ENCODE data around the gene CHRM4. TPM values are rescaled to one million over a fixed set of nuclear protein-coding genes. Genes with fewer than 3 reads are reported as not detected.

The CHRM4 gene
- total and polyA plus RNA-seq, 2 of the 13 experiments (the other 11 are each of a cell fraction or from before 2014, with no cell fraction given), result 0.13 to 0.21 TPM

DNA sequence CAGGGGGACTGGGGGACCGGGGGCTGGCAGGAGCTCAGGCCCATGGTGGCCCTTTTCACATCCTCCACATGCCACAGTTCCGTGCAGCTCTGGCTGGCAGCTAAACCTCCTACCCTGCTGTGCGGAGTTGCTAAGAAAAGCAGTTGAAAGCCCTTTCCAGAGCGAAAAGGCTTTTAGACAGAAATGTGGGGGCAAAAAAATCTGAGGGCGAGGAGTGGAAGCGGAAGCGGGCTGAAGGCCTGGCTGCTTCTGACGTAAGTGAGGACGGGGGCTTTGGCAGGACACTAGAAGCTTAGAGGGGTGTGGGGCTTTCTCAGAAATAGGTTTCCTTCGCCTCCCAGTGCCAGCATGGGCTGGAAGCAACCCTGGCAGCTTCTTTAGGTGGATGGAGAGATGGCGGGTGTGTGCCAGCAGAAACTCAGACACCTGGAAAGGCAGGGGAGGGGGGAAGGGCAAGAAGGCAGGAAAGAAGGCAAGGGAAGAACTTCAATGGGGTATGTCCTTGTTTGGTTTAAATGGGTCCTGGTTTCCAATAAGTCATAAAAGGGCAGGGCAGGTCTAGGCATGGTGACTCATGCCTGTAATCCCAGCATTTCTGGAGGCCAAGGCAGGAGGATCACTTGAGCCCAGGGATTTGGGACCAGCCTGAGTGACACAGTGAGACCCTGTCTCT, 55.5 kb downstream of the CHRM4 start:
- in situ Hi-C loops (cut with HindIII; ENCODE audit: extremely low pct_ligation_motif_present, low pct_unique_long_range_greater_than_20kb) (no loop called here), intact Hi-C loops (cut with micrococcal nuclease; ENCODE audit: unreplicated experiment) (no loop called here)
- Histone ChIP-seq H3K4me2 (ENCODE audit: low read depth, low read length) (no peak overlapping the region), H3K79me2 (ENCODE audit: insufficient read depth, low read length) (no peaks in the 10 kb centered on the region), H4K20me1 (ENCODE audit: insufficient read depth, low read length) (peaks cover 7% of the 10 kb centered on the region; the same call in 1 of the 2 replicates), H3K4me1 (ENCODE audit: insufficient read depth, low read length) (peaks cover 4% of the 10 kb centered on the region; the same call in 1 of the 2 replicates), H3K27me3 (ENCODE audit: control insufficient read depth in 1 of 2, insufficient read depth in 2 of 2, low read length in 2 of 2) (peaks cover 18 to 87% of the 10 kb centered on the region in 2 experiments), H3K9me3 (ENCODE audit: low read length) (no peaks in the 10 kb centered on the region), H3K36me3 (replicated peaks in 1 of 2; ENCODE audit: control insufficient read depth in 1 of 2, insufficient read depth in 2 of 2, low read length in 2 of 2) (no peaks in the 10 kb centered on the region), H3K4me3 (replicated peaks in 1 of 3; ENCODE audit: insufficient read depth in 1 of 3, low read depth in 2 of 3, low read length in 3 of 3) (no peak overlapping the region), H3K9ac (ENCODE audit: insufficient read depth, low read depth, low read length) (no peak overlapping the region), H3K27ac (ENCODE audit: extremely low read length, insufficient read depth, low read length) (no peak overlapping the region), H2AFZ (ENCODE audit: low read length) (no peak overlapping the region)
- TF ChIP-seq ZNF577 (CRISPR knock-in tag; IDR thresholded peaks at IDR 0.05; ENCODE audit: borderline replicate concordance, low read depth) (no peak), NONO (IDR thresholded peaks at IDR 0.05) (no peak), NONO (CRISPR knock-in tag; conservative IDR thresholded peaks at IDR 0.05) (no peak), EZH2 (conservative IDR thresholded peaks at IDR 0.05; ENCODE audit: low read depth, low read length) (no peak), ZNF430 (CRISPR knock-in tag; IDR thresholded peaks at IDR 0.05) (no peak), PRMT3 (CRISPR knock-in tag; IDR thresholded peaks at IDR 0.05; ENCODE audit: borderline replicate concordance, low read depth) (no peak), ZNF432 (CRISPR knock-in tag; IDR thresholded peaks at IDR 0.05; ENCODE audit: borderline replicate concordance) (no peak), KLF11 (CRISPR knock-in tag; IDR thresholded peaks at IDR 0.05) (no peak), ZNF766 (CRISPR knock-in tag; IDR thresholded peaks at IDR 0.05; ENCODE audit: borderline replicate concordance) (no peak), ZBTB38 (CRISPR knock-in tag; IDR thresholded peaks at IDR 0.05) (no peak), ZNF788 (CRISPR knock-in tag; IDR thresholded peaks at IDR 0.05; ENCODE audit: borderline replicate concordance) (no peak), ZNF382 (CRISPR knock-in tag; IDR thresholded peaks at IDR 0.05; ENCODE audit: borderline replicate concordance) (no peak), ZNF550 (CRISPR knock-in tag; IDR thresholded peaks at IDR 0.05; ENCODE audit: borderline replicate concordance) (no peak), KDM6A (CRISPR knock-in tag; IDR thresholded peaks at IDR 0.05; ENCODE audit: low read depth) (no peak)
- TF ChIP-seq, protein P1, sequence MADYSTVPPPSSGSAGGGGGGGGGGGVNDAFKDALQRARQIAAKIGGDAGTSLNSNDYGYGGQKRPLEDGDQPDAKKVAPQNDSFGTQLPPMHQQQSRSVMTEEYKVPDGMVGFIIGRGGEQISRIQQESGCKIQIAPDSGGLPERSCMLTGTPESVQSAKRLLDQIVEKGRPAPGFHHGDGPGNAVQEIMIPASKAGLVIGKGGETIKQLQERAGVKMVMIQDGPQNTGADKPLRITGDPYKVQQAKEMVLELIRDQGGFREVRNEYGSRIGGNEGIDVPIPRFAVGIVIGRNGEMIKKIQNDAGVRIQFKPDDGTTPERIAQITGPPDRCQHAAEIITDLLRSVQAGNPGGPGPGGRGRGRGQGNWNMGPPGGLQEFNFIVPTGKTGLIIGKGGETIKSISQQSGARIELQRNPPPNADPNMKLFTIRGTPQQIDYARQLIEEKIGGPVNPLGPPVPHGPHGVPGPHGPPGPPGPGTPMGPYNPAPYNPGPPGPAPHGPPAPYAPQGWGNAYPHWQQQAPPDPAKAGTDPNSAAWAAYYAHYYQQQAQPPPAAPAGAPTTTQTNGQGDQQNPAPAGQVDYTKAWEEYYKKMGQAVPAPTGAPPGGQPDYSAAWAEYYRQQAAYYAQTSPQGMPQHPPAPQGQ (CRISPR knock-in tag; IDR thresholded peaks at IDR 0.05; ENCODE audit: borderline replicate concordance), result no peak
- TF ChIP-seq, protein P2, sequence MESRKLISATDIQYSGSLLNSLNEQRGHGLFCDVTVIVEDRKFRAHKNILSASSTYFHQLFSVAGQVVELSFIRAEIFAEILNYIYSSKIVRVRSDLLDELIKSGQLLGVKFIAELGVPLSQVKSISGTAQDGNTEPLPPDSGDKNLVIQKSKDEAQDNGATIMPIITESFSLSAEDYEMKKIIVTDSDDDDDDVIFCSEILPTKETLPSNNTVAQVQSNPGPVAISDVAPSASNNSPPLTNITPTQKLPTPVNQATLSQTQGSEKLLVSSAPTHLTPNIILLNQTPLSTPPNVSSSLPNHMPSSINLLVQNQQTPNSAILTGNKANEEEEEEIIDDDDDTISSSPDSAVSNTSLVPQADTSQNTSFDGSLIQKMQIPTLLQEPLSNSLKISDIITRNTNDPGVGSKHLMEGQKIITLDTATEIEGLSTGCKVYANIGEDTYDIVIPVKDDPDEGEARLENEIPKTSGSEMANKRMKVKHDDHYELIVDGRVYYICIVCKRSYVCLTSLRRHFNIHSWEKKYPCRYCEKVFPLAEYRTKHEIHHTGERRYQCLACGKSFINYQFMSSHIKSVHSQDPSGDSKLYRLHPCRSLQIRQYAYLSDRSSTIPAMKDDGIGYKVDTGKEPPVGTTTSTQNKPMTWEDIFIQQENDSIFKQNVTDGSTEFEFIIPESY (CRISPR knock-in tag; IDR thresholded peaks at IDR 0.05), result no peak
- TF ChIP-seq, protein P3, sequence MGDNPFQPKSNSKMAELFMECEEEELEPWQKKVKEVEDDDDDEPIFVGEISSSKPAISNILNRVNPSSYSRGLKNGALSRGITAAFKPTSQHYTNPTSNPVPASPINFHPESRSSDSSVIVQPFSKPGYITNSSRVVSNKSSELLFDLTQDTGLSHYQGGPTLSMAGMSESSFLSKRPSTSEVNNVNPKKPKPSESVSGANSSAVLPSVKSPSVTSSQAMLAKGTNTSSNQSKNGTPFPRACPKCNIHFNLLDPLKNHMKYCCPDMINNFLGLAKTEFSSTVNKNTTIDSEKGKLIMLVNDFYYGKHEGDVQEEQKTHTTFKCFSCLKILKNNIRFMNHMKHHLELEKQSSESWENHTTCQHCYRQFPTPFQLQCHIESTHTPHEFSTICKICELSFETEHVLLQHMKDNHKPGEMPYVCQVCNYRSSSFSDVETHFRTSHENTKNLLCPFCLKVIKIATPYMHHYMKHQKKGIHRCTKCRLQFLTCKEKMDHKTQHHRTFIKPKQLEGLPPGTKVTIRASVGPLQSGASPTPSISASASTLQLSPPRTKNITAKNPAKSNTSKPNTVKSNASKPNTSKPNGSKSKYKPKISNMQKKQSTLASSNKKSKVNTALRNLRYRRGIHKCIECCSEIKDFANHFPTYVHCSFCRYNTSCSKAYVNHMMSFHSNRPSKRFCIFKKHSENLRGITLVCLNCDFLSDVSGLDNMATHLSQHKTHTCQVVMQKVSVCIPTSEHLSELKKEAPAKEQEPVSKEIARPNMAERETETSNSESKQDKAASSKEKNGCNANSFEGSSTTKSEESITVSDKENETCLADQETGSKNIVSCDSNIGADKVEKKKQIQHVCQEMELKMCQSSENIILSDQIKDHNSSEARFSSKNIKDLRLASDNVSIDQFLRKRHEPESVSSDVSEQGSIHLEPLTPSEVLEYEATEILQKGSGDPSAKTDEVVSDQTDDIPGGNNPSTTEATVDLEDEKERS (CRISPR knock-in tag; IDR thresholded peaks at IDR 0.05), result no peak
- ChIA-PET CTCF (ENCODE audit: low intra/inter-chr PET ratio, low total read pairs) (no interaction called here), POLR2A (no interaction called here)
- no TSS peak for BruUV-seq (replicated peaks)
- 40% methylated on average over 11 of the region's 11 CpGs for WGBS (ENCODE audit: low lambda C conversion rate)
- ATAC-seq (no peak), FAIRE-seq (no peak), DNase-seq (ENCODE audit: low spot score) (no peak)
